HG03558 (cell line): ENCODE data around the gene INPP5J.

Experiments used
- ATAC-seq: cut with Tn5 transposase; IDR thresholded peaks from one replicate; pipeline ENCODE4 v1.9.1; 2021; ENCODE audit warnings: moderate number of reproducible peaks; ENCODE audit not compliant: unreplicated experiment; ENCODE audit errors: extremely low read depth

The INPP5J gene

GRCh38 chr22:31179345-31179744, 56.6 kb downstream of the INPP5J start:
- no peak for ATAC-seq

- ATAC-seq: no peak
Measured at GRCh38 chr22:31184015-31184414, 61.2 kb downstream of the INPP5J start.
